Measurements from ENCODE around the gene PAH. TPM values are rescaled to one million over a fixed set of nuclear protein-coding genes. Genes with fewer than 3 reads are reported as not detected.

PAH gene
- polyA plus RNA-seq, 1 experiment, result not detected

DNA sequence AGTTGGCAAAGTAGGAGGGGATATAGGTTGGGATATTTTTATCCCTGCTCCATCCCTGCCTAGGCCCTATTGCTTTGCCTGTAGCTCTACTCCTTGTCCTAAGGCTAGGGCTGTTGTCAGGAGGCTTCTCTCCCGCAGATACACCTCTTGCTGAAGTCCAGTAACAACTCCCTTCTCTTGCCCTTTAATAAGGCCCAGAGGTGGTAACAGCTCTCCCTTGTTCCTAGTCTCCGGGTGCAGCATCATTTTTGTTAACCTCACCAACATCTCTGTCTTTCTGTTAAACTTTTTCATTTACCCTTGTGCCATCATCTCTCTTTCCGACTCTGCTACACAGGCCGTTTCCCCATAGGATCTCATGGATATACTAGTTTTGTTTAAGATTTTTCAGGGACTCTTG, 46.8 kb upstream of the PAH start:
- peaks cover 32% of the 10 kb centered on the region for H3K27me3 ChIP-seq (ENCODE audit: control insufficient read depth, insufficient read depth, low read length)
- no peak overlapping the region for H3K4me3 ChIP-seq (ENCODE audit: low read depth, low read length)
- DNase-seq (ENCODE audit: low read depth), result no peak
- H3K36me3 ChIP-seq (ENCODE audit: control insufficient read depth, insufficient read depth, low read length), result no peaks in the 10 kb centered on the region
- TF ChIP-seq, protein P1, sequence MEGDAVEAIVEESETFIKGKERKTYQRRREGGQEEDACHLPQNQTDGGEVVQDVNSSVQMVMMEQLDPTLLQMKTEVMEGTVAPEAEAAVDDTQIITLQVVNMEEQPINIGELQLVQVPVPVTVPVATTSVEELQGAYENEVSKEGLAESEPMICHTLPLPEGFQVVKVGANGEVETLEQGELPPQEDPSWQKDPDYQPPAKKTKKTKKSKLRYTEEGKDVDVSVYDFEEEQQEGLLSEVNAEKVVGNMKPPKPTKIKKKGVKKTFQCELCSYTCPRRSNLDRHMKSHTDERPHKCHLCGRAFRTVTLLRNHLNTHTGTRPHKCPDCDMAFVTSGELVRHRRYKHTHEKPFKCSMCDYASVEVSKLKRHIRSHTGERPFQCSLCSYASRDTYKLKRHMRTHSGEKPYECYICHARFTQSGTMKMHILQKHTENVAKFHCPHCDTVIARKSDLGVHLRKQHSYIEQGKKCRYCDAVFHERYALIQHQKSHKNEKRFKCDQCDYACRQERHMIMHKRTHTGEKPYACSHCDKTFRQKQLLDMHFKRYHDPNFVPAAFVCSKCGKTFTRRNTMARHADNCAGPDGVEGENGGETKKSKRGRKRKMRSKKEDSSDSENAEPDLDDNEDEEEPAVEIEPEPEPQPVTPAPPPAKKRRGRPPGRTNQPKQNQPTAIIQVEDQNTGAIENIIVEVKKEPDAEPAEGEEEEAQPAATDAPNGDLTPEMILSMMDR (IDR thresholded peaks at IDR 0.05; ENCODE audit: insufficient read depth, low read depth, low read length), result no peak
- CTCF ChIA-PET, result interaction anchor here (1.1 kb wide), 2 partner anchors 11 to 15 kb away, joined by 3 read pairs; no protein-coding TSS in a partner anchor
- POLR2A ChIA-PET, result no interaction called here

DNA sequence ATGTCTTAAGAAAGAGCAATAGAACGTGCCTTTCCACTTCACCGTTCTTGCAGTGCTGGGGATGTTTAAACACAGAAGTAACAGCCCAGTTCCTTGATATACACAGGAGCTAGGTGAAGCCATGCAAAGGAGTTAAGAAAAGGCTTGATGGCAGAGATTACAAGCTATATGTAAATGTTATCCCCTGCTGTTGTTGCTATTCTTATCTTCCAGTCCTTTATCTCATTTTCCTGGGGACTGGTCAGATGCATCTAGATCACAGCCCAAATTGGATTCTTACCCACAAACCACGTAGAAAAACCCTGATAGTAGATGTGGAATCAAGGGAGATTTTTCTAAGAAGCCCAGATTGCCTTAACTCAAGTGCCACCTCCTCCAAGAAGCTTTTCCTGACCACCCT, 45.9 kb upstream of the PAH start:
- Histone ChIP-seq H3K27me3 (ENCODE audit: control insufficient read depth, insufficient read depth, low read length) (peaks cover 36% of the 10 kb centered on the region), H3K36me3 (ENCODE audit: control insufficient read depth, insufficient read depth, low read length) (no peaks in the 10 kb centered on the region), H3K4me3 (ENCODE audit: low read depth, low read length) (no peak overlapping the region)
- POLR2A ChIA-PET, result no interaction called here
- TF ChIP-seq, protein P1 (IDR thresholded peaks at IDR 0.05; ENCODE audit: insufficient read depth, low read depth, low read length), result no peak
- CTCF ChIA-PET, result interaction anchor here (1.1 kb wide), 2 partner anchors 12 to 14 kb away, joined by 3 read pairs; no protein-coding TSS in a partner anchor
- no peak for DNase-seq (ENCODE audit: low read depth)

DNA sequence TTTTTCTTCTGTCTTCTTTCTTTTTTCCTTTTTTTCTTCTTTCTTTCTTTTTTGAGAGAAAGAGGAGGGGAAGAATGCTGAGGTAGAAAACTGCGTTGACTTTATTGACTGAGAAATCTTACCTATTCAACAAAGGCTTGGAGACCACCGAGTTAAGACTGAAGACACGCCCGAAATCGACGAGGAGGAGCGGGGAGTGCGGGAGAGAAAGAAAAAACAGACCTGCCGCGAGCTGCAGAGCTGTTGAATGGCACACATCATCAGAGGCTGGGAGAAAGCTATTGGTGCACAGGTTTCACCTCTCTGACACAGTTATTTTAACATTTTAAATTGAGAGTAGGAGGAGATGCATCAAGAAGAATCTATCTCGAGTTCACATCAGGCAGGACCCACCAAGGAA, 45.5 kb upstream of the PAH start:
- DNase-seq (ENCODE audit: low read depth), result no peak
- Histone ChIP-seq H3K27me3 (ENCODE audit: control insufficient read depth, insufficient read depth, low read length) (peaks cover 36% of the 10 kb centered on the region), H3K36me3 (ENCODE audit: control insufficient read depth, insufficient read depth, low read length) (no peaks in the 10 kb centered on the region), H3K4me3 (ENCODE audit: low read depth, low read length) (no peak overlapping the region)
- CTCF ChIA-PET, result interaction anchor here (1.1 kb wide), 2 partner anchors 12 to 14 kb away, joined by 3 read pairs; no protein-coding TSS in a partner anchor
- POLR2A ChIA-PET, result no interaction called here
- TF ChIP-seq, protein P1 (IDR thresholded peaks at IDR 0.05; ENCODE audit: insufficient read depth, low read depth, low read length), result no peak

- ChIA-PET CTCF (interaction anchor here (1.4 to 3.0 kb wide), 2 partner anchors 13 to 589 kb away, joined by 3 to 14 read pairs; no protein-coding TSS in a partner anchor), POLR2A (no interaction called here)
- DNase-seq (ENCODE audit: low read depth), result no peak
- Histone ChIP-seq H3K27me3 (ENCODE audit: control insufficient read depth, insufficient read depth, low read length) (peaks cover 35% of the 10 kb centered on the region), H3K4me3 (ENCODE audit: low read depth, low read length) (no peak overlapping the region), H3K36me3 (ENCODE audit: control insufficient read depth, insufficient read depth, low read length) (no peaks in the 10 kb centered on the region)
- TF ChIP-seq, protein P1 (IDR thresholded peaks at IDR 0.05; ENCODE audit: insufficient read depth, low read depth, low read length), result no peak
Observed at GRCh38 chr12:102961466-102961855, 44.4 kb upstream of the PAH start.

DNA sequence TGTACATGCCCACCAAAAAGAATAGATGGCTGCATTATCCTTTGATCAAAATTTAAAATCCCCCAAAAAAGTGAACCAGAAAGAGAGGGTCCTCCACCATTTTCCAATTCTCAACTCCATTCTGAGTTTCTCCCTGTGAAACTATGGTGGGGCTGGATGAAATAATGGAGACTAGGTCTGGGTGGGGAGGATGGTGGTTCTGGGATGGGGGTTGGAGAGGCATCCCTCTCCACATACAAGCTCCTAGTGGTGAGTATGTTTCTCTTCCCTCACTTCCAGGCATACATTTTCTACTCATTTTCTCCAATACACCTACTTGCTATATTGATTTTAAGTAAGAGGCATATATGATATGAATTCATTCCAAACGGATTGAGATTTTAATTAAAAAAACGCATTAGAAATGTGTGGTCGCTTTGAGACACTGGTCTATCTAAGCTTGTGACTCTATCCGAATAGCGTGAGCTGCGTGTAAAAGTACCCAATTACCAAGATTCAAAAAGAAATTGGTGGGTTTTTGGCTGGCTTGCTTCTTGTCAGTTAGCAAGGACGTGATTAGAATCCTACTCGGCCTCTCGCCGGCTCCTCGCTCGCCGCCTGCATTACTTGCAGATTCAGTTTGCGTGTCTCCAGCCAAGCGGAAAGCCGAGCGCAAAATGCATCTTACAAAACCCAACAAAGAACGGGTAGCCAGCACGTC, 43.9 kb upstream of the PAH start:
- ChIA-PET CTCF (interaction anchor here (1.4 to 3.0 kb wide), 2 partner anchors 13 to 590 kb away, joined by 3 to 14 read pairs; no protein-coding TSS in a partner anchor), POLR2A (no interaction called here)
- TF ChIP-seq, protein P1 (IDR thresholded peaks at IDR 0.05; ENCODE audit: insufficient read depth, low read depth, low read length), result no peak
- Histone ChIP-seq H3K4me3 (ENCODE audit: low read depth, low read length) (no peak overlapping the region), H3K36me3 (ENCODE audit: control insufficient read depth, insufficient read depth, low read length) (no peaks in the 10 kb centered on the region), H3K27me3 (ENCODE audit: control insufficient read depth, insufficient read depth, low read length) (peaks cover 38% of the 10 kb centered on the region)
- no peak for DNase-seq (ENCODE audit: low read depth)

All from BJ (cell line).